Liver (tissue), 3 donors: Measurements from ENCODE around the gene RCOR1.

ENCODE experiments used
- EGR1 ChIP-seq, 2 donors: IDR thresholded peaks; 2 replicates each; pipeline ENCODE4 v1.6.1; 2016 to 2018; ENCODE audit warnings: antibody characterized with exemption in 2 of 2, low read depth in 2 of 2
- HNF4A ChIP-seq, 2 donors: conservative IDR thresholded peaks; 2 replicates each; pipeline ENCODE4 v1.6.1; 2016; ENCODE audit warnings: antibody characterized with exemption in 2 of 2, mild to moderate bottlenecking in 2 of 2
- JUND ChIP-seq, 2 donors: IDR thresholded peaks; 2 replicates each; pipeline ENCODE4 v1.6.1; 2016; ENCODE audit warnings: antibody characterized with exemption in 2 of 2
- RAD21 ChIP-seq, 2 donors: IDR thresholded peaks; 2 replicates each; pipeline ENCODE4 v1.6.1; 2016; ENCODE audit warnings: antibody characterized with exemption in 2 of 2, mild to moderate bottlenecking in 2 of 2
- SP1 ChIP-seq: IDR thresholded peaks from 2 replicates; pipeline ENCODE4 v1.6.1; 2018; ENCODE audit warnings: antibody characterized with exemption, mild to moderate bottlenecking
- TAF1 ChIP-seq: conservative IDR thresholded peaks from 2 replicates; pipeline ENCODE4 v1.6.1; 2016; ENCODE audit warnings: antibody characterized with exemption, mild to moderate bottlenecking
- YY1 ChIP-seq: IDR thresholded peaks from 2 replicates; pipeline ENCODE4 v1.6.1; 2016; ENCODE audit warnings: antibody characterized with exemption, mild to moderate bottlenecking
- TF ChIP-seq, protein P1 (sequence below): IDR thresholded peaks from 2 replicates; pipeline ENCODE4 v1.6.1; 2016; ENCODE audit warnings: antibody characterized with exemption, mild to moderate bottlenecking
- TF ChIP-seq, protein P2 (sequence below): IDR thresholded peaks from 2 replicates; pipeline ENCODE4 v1.6.1; 2016; ENCODE audit warnings: antibody characterized with exemption
- TF ChIP-seq, protein P3 (sequence below): fragments of 150-350 bp; IDR thresholded peaks from 2 replicates; pipeline ENCODE4 v1.5.1; 2017; ENCODE audit warnings: improper control_type of control experiment, low read depth, low read length; ENCODE audit not compliant: missing input control
- TF ChIP-seq, protein P4 (sequence below): IDR thresholded peaks from 2 replicates; pipeline ENCODE4 v1.6.1; 2016; ENCODE audit warnings: antibody characterized with exemption
- TF ChIP-seq, protein P5 (sequence below): IDR thresholded peaks from 2 replicates; pipeline ENCODE4 v1.6.1; 2016; ENCODE audit warnings: antibody characterized with exemption
- donor health status: healthy.
- donor health status: healthy.

DNA sequence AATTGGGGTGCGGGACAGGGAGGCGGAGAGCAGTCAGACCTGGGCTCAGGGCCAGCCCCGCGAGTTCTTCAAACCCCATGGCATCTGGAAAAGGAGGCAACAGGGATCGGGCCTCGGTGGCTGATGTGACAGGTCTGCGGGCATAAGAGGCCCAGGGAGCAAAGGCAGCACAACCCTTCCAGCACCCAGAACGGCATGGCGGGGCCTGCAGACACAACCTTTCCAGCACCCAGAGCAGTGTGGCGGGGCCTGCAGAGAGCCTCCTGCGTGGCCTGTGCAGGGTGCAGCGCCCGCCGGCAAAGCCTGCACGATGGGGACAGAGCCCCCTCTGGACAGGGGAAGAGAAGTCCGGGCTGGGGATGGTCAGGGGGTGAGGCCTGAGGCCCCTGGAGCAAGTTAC is 158.6 kb downstream of the RCOR1 start:
- TF ChIP-seq, protein P1, sequence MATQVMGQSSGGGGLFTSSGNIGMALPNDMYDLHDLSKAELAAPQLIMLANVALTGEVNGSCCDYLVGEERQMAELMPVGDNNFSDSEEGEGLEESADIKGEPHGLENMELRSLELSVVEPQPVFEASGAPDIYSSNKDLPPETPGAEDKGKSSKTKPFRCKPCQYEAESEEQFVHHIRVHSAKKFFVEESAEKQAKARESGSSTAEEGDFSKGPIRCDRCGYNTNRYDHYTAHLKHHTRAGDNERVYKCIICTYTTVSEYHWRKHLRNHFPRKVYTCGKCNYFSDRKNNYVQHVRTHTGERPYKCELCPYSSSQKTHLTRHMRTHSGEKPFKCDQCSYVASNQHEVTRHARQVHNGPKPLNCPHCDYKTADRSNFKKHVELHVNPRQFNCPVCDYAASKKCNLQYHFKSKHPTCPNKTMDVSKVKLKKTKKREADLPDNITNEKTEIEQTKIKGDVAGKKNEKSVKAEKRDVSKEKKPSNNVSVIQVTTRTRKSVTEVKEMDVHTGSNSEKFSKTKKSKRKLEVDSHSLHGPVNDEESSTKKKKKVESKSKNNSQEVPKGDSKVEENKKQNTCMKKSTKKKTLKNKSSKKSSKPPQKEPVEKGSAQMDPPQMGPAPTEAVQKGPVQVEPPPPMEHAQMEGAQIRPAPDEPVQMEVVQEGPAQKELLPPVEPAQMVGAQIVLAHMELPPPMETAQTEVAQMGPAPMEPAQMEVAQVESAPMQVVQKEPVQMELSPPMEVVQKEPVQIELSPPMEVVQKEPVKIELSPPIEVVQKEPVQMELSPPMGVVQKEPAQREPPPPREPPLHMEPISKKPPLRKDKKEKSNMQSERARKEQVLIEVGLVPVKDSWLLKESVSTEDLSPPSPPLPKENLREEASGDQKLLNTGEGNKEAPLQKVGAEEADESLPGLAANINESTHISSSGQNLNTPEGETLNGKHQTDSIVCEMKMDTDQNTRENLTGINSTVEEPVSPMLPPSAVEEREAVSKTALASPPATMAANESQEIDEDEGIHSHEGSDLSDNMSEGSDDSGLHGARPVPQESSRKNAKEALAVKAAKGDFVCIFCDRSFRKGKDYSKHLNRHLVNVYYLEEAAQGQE = no peak
- TF ChIP-seq YY1 (no peak), TAF1 (no peak), HNF4A (conservative IDR thresholded peaks at IDR 0.05) (no peak), RAD21 (IDR thresholded peaks at IDR 0.05) (no peak), JUND (IDR thresholded peaks at IDR 0.05) (no peak), SP1 (no peak), EGR1 (IDR thresholded peaks at IDR 0.05; ENCODE audit: low read depth in 2 of 2) (no peak)
- TF ChIP-seq, protein P2, sequence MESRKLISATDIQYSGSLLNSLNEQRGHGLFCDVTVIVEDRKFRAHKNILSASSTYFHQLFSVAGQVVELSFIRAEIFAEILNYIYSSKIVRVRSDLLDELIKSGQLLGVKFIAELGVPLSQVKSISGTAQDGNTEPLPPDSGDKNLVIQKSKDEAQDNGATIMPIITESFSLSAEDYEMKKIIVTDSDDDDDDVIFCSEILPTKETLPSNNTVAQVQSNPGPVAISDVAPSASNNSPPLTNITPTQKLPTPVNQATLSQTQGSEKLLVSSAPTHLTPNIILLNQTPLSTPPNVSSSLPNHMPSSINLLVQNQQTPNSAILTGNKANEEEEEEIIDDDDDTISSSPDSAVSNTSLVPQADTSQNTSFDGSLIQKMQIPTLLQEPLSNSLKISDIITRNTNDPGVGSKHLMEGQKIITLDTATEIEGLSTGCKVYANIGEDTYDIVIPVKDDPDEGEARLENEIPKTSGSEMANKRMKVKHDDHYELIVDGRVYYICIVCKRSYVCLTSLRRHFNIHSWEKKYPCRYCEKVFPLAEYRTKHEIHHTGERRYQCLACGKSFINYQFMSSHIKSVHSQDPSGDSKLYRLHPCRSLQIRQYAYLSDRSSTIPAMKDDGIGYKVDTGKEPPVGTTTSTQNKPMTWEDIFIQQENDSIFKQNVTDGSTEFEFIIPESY = no peak
- TF ChIP-seq, protein P3, sequence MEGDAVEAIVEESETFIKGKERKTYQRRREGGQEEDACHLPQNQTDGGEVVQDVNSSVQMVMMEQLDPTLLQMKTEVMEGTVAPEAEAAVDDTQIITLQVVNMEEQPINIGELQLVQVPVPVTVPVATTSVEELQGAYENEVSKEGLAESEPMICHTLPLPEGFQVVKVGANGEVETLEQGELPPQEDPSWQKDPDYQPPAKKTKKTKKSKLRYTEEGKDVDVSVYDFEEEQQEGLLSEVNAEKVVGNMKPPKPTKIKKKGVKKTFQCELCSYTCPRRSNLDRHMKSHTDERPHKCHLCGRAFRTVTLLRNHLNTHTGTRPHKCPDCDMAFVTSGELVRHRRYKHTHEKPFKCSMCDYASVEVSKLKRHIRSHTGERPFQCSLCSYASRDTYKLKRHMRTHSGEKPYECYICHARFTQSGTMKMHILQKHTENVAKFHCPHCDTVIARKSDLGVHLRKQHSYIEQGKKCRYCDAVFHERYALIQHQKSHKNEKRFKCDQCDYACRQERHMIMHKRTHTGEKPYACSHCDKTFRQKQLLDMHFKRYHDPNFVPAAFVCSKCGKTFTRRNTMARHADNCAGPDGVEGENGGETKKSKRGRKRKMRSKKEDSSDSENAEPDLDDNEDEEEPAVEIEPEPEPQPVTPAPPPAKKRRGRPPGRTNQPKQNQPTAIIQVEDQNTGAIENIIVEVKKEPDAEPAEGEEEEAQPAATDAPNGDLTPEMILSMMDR = no peak
- TF ChIP-seq, protein P4, sequence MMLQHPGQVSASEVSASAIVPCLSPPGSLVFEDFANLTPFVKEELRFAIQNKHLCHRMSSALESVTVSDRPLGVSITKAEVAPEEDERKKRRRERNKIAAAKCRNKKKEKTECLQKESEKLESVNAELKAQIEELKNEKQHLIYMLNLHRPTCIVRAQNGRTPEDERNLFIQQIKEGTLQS = no peak
- TF ChIP-seq, protein P5, sequence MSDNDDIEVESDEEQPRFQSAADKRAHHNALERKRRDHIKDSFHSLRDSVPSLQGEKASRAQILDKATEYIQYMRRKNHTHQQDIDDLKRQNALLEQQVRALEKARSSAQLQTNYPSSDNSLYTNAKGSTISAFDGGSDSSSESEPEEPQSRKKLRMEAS = no peak
